NCI-H748 (cell line): ENCODE measurements around the gene PACRG.

Source experiments
- DNase-seq: peaks from one replicate; lab custom pipeline; 2025; ENCODE audit not compliant: unreplicated experiment; lab: John Stamatoyannopoulos, UW

The PACRG gene

DNA sequence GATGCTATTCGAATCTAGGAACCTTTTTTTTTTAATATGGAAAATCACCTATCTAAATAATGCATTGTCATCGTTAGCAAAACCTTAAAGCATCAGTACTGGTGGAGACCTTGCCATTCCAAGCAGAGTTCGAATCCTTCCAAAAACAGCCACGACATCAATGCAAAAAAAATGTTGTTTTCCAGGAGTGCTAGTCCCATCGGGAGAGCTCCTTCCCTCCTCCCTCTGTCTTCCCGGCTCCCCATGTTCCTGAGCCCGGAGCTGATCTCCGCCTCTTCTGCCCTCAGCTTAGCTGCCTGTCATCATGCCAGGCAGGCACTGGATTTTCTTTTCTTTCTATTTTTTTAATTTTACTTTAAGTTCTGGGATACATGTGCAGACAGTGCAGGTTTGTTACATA, 533.1 kb downstream of the PACRG start:
- no peak for DNase-seq

DNA sequence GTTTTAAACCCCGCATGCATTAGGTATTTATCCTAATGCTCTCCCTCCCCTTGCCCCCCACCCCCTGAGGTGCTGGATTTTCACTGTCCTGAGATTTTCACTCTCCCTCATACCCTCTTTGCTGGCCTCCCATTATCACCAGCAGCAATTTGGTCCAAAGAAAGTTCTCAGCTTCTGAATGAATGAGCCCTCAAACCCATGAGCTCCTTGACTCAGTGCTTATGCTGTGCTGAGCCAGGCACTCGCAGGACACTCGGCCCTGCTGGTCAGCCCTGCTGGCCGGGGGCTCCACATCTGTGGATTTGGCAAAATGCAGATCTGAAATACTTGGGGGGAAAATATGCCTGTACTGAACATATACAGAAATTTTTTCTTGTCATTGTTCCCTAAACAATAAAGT, 533.6 kb downstream of the PACRG start:
- no peak for DNase-seq

DNA sequence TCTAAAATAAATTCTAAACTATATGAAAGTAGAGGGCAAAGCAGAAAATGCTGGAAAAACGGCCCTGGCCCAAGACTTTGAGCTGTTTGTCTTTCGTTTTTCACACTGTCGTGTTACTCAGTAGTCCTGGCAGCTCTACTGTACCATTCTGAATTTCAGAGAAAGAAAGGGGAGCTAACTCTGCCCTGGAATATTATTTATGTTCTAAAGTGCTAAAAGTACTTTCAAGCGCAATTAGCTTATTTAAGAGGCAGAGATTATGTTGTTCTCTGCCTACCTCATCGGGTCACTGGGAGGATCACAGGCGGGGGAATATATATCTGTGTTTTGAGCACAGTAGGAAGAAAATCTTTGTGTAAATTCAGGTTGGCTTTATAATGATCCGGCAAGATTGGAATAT, 534.3 kb downstream of the PACRG start:
- no peak for DNase-seq

DNA sequence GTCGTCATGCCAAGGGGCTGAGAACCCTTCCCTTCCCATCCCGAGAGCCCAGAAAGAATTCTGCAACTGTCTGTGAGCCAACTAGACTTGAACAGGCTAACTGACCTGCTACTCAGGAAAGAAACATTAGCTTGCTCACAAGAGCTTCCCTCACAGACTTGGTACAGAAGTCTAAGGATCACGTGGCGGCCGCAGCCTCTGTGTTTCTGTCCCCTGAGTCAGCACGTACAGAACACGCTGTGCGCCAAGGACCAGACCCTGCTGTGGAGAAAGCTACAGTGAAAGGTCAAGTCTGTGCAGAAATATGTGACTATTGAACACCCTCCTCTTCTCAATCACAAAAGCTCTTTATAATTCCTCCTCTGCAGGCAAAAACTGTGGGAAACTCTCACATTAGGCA, 535.4 kb downstream of the PACRG start:
- DNase-seq, result no peak

DNA sequence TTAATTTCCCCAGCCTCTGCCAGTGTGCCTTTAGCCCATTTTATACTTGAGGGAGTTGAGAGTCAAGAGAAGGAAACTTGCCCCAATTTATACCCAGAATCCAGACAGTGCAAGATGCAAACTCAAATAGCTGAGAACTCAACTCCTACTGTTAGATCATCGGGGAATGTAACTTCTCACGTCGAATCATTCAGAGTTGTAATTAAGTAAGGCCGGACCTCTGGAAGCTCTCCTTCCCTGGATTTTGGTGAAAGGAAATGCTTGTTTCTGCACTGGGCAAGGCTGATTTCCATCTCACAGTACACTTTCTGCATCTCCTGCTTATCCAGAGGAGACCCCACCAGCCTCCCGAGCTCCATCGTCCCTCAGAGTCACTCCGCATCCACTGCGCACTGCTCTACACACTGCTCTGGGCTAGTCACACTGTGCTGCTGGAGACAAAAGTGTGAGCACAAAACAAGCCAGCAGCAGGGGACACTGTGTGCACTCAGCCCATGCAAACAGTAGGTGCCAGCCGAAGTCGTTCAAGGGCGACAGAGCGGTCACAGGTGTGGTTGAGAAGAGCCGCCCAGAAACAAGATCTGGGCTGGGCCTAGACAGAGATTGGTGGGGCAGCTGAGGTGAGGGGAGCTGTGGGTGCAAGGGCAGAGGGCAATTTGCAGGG, 536.4 kb downstream of the PACRG start:
- no peak for DNase-seq

DNA sequence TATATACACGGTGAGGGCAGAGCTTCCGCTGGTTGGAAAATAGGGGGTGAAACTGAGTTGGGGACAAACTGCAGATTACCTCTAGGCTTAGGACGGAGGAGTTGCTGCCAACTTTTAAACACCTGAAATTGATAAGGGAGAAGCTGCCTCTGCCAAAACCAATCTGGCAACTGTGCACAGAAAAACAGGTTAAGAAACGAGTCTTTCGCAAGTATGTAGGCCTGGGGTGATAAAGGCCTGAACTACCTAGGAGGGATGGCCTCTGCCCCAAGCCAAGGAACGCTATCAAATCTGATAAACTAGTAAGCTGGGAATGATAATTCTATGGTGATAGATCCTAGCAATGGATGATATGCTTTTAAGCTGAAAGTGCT, 536.9 kb downstream of the PACRG start:
- DNase-seq, result no peak

DNA sequence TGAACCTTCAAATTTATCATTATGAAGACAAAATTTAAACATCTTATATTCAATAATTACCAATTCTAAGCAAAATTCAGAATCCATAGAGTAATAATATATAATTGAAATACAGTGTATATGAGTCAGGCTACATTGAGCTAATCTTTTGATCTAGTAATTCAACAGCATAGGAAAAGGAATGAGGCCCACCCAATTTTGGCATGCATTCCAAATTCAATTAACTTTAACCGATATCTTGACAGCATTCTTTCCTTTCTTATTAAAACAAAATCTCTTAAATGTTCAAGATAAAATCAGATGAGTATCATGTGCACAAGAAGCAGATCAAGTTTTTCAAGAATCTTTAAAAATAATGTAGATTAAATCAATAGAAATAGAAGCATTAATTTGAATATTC, 553.9 kb downstream of the PACRG start:
- DNase-seq, result no peak

DNA sequence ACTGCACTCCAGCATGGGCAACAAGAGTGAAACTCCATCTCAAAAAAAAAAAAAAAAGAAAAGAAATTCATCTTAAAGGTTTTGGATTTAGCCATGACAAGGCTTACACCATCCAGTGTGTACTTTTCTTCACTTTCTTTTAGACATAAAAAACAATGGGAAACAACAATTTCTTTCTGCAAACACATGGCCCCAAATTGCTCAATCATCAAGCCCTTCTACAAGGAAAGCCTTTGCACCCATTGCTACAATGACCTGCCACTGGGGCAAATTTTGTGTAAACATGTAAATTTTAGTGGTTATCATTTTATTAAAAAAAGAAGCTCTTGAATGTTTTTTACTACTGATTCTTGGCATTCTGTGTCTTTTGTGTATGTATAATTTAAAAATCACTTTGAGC, 554.9 kb downstream of the PACRG start:
- DNase-seq, result no peak

DNA sequence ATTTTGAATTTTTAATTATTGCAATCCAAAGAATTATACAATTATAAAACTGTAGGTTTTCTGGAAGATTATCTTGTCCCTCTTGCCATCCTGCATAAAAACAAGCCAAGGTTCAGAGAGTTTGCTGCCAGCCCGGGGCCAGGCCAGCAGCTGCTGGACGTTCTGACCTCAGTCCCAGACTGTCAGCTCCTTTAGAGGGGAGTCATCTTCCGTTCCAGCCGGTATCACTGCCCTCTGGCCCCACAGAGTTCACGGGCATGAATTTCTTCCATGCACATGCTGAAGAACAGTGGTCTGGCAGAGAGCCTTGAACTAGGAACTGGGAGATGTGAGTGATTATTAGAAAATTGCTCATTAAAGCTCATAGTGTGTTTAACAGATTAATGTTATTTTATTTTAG, 556.4 kb downstream of the PACRG start:
- no peak for DNase-seq

DNA sequence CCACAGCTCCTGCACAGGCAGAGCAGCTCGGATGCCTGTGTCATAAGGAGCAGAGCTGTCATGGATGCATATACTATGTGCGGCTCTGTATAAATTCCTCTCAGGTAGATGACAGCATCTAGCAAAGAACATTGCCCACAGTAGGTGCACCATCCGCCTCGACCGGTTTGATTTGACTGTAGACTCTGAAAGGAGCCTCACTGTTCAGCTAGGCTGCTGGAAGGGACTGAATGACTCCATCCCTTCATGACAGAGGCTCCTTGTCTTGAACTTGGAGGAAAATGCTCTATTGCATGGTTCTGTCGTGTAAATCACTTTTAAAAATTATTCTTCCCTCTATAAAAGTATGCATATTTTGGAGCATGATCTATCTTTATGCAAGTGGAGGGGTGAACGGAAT, 557.9 kb downstream of the PACRG start:
- no peak for DNase-seq

DNA sequence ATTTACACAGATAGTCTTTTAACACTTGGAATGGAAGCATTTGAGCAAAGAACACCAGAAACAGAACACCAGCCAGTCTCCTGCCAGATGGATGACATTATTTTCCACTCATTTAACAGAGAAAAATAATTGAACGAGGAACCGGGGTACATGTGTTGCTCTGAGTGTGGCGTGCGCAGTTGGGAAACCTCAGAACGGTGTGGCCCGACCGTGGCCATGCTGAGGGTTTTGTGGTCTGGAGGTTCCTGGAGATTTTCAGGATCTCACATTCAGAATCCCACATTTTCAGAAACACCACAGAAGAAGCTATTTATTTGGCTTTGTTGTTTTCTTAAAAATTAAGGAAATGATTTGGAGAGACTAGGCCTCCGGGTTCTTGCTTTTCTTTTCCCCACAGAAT, 559.9 kb downstream of the PACRG start:
- DNase-seq, result no peak

DNA sequence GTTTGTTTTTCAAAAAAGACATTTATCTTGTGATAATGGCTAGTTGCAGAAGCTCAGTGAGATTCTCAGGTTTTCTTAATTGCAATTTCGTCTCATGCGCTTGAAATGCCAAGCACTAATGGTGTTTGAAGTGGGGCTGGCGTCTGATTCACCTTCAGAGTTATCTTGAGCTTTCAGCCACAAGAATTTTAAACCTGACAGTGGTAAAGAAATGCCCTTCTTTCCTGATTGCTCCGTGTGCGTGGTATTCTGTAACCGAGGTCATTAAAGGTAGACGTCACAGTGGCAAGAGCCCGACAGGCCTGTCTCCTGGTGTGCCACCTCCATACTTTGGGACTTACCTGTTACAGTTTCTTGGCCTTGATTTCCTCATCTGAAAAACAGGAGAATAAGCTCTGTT, 560.3 kb downstream of the PACRG start:
- DNase-seq, result no peak

DNA sequence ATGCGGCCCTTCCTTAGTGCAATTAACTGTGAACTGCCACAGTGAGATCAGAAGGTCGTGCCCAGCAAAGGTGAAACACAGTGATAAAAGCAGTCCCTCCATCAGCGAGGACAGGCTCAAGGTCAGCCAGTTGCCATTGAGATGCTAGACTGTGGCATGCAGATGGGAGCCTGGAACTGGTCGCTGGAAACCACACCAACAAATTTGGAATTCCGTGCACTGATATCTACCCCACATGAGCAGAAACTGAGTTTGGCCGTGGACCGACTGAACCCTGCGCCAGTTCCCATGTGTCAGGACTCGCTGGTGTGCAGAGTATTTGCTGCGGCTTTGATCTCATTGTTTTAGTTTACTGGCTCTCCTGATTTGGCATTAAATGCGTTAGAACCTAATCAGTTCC, 561.1 kb downstream of the PACRG start:
- no peak for DNase-seq

DNA sequence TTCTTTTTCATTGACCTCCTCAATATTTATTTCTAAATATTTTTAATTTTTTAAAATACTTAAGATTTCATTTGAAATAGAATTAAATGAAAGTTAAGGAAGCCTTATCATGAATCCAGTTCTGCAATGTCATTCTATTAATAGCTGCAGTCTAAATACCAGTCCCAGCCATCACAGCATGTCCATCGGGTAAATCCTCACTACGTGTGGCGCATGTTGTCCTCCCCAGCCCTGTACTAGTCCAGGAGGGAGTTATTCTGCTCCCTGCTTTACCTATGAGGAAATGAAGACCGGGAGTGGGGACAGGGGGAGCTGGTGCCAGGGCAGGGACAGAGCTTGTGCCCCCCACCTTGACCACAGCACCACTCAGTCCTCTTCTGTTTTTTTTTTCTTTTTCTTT, 561.7 kb downstream of the PACRG start:
- DNase-seq, result no peak

DNA sequence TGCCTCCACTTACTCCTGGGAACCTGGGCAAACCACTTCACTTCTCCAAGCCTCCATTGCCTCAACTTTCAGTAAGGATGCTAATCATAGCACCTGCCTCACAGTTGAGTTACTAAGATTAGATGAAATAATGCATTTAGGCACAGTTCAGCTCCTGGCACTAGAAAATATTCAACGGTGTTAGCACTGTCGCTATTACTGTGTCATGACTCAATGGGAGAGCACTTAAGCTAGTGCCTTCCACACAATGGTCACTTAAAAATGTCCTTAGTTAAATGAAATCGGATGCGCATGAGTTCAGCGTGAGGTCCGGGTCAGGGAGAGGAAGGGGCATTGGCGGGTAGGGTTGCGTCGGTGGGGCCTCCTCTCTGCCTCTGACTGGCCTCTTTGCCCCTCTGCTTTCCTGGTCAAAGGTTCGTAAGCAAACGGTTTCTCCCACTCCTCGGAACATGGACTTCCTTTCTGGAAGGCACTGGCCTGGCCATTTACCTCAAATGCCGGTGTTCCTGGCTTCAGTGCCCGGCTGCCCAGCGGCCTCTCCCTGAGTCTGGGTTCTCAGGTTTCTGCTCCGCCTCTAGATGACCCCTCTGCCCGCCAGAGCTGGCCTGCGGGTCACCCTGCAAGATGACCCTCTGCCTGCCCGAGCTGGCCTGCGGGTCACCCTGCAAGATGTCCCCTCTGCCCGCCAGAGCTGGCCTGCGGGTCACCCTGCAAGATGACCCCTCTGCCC, 562.9 kb downstream of the PACRG start:
- no peak for DNase-seq

DNA sequence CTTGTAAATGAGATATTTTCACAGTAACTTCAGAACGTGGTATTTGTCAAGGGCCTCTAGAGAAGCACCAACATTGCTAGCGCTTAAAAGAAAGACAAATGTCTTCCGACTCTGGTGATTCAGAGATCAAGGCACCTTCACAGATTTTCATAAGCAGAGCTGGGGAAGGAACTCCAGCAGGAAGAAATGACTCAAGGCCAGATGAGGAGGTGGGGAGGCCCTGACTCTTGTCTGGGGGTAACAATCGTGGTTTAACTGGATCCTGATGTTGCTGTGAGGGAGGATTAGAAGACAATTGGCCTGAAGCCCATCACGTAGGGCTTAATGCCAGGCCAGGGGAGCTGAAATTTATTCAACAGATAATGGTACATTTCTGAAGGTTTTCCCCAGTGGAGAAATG, 563.8 kb downstream of the PACRG start:
- no peak for DNase-seq

DNA sequence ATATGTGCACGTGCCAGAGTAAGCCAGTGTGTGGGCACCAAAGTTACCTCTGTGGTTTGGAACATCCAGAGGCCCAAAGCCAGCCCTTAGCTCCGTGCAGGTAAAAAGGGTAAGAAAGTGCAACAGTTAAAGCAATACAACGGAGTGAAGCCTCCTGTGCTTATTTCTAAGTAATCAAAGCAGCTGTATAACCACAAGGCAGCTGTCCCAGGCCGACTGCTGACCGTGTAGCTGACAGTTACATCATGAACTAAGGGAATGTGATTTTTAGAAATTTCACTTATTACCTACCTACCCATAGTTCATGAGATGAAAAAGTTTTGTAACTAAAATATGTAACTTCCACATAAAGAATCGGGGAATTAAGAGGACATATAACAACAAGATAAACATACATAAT, 565.5 kb downstream of the PACRG start:
- no peak for DNase-seq

DNA sequence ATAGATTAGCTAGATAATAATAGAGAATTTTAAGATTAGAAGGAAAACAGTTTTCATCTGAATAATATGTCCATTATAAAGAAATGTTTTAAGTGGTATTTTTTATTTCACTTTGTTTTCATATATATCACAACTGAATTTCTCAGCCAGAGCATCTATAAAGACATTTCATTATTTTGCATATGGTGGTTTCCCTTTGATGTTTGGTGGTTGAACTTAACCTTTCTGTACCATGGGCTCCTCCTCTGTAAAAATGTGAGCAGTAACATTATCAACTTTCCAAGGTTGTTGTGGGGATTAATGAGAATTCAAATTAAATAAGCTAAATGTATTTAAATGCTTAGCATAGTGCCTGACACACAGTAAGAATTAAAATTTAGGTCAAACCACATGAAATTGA, 567.0 kb downstream of the PACRG start:
- DNase-seq, result no peak

DNA sequence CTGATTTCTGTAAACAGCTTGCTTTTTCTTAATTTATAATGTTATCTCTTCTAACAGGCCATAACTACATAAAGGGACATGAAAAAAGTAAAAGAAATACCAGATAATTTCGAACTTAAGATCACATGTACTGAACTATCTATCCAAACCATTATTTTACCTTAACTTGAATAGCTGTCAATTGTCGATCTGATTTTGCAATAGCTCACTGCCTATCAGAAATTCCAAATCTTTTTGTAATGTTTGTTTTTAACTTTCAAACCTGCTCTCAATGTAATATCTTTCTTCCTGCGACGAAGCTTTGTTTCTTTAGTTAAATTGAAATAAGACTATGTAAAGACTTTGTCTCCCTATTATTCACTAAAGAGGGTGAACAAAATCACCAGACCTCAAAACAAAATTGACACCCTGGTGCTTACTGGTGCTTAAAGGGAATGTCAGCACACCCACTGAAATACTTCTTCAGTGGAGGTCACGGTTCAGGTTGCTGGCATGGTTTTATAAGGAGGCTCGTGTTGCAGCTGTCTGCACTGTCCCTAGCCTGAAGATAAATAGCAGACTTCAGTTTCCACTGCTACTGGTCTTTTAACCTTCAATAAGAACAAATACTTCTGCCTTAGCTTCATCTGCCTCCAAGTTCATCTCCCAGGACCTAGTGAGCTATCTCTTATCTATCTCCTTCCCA, 569.2 kb downstream of the PACRG start:
- no peak for DNase-seq

DNA sequence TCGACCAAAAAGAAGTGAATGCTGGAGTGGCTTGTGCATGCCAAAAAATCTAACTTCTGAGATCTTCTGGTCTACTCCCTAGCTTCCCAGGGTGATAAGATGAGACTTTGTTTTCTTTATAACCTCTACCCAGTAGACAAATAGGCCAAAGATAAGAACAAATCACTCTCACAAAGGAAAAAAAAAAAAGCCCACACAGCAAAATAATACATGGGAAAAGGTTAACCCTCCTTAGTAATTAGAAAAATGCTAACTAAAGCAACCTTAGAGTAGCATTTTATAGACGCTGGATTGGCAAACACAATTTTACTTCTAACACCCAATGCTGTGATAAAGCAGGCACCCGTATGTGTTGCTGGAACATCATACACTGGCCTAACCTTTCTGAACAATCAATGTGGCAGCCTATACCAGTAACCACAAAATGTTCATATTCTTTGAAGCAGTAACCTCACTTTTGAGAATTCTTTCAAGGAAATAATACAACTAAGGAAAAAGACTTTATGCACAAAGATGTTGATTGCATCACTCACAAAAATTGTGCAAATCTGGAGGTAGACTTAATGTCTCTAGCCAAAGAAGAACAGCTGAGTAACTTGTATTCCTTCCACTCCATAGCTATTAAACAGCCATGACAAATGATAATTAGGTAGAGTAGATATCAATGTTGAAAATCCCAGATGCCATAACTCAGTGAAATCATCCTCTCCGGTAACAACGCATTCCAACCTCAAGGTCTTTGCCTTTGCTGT, 570.5 kb downstream of the PACRG start:
- no peak for DNase-seq

DNA sequence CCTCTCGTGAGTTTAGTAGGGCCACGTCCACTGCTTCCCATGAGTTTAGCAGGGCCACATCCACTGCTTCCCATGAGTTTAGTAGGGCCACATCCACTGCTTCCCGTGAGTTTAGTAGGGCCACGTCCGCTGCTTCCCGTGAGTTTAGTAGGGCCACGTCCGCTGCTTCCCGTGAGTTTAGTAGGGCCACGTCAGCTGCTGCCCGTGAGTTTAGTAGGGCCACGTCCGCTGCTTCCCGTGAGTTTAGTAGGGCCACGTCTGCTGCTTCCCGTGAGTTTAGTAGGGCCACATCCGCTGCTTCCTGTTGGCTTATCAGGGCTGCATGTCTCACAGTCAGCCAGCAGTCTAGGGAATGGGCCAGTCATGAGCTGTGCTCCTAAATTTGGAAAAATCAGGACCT, 573.1 kb downstream of the PACRG start:
- no peak for DNase-seq
